Putamen (tissue), 1 donor: ENCODE results near the gene SMAD6.
"Not testable (repeated sequence)": the region's sequence is repeated elsewhere in the genome, so short reads cannot be mapped to it uniquely, and the experiment has no call there.

Experiments
- DNase-seq: peaks from one replicate; pipeline ENCODE4 v3.0.0-alpha.2; 2016; ENCODE audit warnings: low spot score

Gene SMAD6

DNA sequence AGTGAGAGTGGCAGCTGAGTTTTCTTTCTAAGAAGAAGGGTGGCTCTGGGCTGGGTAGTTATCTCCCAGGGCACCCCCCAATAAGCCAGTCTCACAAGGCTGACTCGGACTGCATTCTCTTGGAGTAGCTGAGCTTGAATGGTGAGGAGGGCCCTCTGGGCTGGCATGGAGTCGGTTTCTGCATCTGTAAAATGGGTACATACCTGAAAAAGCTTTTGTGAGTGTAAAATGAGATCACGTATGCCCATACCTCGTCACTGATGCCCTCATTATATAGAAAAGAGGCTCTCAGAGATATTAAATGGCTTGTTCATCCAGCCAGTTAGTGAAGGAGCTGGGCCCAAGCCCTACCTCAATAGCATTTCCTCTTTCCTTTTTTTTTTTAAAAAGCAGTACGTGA is 41.2 kb downstream of the SMAD6 start:
- DNase-seq: no peak

DNA sequence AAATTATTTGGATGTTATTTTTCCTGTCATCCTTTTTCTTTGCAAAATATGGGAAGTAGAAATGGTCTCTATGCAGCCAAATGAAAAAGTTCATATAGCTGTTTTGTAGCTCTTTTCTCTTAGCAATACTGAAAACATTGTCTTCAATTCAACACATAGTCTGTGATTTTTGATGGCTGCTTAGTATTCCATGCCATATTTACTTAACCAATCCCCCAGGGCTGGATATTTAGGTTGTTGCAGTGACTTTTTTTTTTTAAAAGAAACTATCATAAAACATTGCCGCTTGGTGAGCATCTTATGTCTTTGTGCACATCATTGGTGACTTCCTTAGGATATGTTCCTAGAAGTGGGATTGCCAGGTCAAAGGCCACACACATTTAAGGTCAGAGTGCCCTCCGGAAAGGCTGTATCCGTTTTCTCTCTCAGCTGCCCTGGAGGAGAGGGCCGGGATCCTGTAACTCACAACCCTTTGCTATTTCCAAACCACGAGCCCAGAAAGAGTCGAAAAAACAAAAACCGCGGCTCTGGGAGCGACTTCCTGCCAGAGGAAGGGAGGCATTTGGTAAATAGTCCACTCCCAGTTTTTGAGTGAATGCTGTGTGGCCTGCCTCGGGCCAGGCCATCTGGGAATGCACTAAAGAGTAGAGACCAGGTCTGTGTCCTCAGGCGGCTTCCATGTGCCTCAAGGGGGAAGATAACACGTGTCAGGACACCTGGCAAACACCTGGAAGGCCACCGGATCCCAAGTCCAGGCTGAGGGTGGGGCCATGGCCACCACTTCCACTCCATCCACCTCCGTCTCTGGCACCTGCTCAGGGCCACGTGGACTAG is 41.9 kb downstream of the SMAD6 start:
- DNase-seq: no peak

DNA sequence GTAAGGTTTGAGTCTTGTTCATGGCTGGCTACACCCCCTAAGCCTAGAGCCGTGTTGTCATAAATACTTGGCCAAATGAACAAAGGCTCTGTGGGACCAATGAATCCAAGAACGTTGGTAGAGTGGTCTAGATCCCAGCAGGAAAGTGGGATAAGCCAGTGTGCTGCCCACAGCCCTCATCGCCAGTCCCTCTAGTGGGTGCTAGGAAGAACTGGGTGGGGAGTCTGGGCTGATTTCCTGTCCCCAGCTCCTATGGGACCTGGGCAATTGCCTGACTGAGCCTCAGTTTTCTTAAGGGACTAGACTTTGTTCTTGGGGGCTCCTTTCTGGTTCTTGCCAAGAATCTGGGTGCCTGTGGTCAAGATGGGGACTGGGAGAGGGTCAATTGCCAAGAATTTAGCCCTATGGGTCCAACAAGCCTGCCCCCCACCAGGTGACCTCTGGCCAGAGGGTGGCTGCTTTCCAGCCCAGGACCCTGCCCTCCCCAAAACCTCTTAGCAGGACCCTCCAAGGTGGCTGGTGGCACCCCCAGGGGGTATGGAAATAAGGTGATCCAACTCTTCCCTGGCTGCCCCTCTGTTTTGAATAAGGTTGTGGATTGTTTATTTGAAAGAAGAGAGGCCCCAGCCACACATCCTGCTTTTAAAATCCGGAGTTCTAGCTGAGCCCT is 42.7 kb downstream of the SMAD6 start:
- no peak for DNase-seq

DNA sequence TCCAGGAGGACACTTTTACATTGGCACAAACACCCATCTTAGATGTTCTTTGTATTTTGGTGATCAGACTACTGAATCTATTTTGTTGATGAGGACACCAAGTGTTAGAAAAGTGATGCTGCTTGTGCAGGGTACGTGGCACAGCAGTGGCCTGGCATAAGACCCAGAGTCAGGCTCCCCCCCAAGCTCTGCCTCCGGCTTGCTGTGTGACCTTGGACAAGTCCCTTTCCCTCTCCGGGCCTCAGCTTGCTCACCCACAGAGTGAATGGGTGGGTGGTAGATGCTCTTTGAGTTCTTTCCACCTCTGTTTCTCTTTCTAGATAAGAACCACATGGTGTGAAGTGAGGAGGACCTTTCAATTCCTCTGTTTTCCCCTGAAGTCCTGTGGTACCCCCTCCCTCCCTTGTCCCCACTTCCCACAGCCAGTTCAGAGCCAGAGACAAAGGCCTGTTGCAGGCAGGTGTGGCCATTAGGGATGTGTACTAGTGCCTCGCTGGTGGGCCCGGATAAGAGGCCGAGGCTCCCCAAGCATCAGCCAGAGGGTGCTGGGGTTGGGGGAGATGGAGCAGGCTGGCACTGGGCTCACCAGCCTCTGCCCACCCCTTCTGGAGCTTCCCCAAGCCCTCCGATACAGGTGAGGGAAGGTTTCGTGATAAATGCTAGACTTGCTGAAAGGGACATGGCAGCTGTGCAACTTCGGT is 43.6 kb downstream of the SMAD6 start:
- DNase-seq: no peak

DNA sequence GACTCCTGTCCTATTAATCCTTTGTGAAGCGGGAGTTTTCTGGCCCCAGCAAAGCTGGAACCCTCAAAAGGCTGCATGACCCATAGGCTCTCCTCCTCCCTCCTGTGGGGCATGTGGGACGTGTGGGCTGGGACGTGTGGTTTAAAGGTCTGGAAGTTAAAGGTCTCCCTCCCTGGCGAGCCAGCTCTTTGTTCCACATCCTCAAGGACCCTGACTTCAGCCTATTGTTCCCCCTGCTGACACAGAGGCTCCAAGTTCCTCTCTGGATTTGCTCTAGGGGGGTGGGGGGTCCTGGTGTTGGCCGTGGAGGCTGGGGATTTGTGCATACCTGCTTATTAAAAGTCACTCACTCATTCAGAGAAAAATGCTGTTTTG is 44.2 kb downstream of the SMAD6 start:
- no peak for DNase-seq

DNA sequence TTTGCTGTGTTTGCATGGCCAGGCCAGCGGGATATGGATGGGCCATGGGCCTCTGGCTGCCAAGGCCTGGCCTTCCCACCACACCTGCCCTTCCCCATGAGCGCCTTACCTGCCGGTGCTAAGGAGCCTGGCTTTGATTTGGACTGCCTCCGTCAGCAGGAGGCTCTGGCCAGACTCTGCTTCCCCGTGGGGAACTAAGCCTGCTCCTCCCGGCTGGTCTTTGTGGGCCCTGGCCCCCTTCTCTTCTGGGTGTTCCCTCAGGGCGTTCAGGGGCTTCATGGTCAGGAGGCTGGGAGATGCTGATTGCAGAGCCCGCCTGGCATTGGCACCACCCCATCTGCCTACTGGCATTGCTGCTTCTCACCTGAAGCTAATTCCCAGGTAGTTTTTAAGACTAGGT is 45.2 kb downstream of the SMAD6 start:
- DNase-seq: no peak

DNA sequence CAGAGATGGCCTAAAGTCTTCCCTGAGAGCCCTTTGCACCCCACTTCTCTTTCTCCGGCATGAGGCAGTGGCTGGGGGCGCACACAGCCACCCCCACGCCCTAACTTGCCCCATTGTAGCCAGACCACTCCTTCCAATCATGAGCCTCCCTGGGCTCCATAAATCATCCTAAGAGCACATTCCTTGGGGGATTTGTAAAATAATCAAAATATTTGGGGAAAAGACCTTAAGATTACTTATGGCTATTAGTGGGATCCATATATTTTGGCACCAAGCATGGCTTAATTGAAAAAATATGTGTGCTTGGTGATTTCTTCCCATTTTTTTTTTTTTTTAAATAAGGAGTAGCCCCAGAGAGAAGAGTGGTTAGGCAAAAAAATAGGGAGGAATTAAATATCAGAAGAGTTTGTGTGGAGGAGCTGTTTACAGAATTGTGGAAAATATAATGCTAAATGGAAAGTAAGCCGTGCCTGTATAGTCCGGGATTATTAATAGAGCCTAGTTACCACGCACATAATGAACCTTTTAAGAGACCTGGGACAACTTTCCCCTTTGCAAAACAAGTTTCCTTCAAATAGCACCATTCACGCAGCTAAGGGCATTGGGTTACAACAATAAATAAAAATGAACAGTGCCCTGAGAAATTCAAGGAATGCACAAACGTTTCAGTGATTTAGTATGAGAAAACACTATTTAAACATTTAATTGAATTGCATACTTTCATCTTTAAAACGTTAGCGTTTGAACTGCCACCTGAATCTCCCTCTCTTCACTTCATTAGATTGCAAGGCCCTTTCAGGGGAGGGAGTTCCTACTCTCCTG is 46.1 kb downstream of the SMAD6 start:
- no peak for DNase-seq

DNA sequence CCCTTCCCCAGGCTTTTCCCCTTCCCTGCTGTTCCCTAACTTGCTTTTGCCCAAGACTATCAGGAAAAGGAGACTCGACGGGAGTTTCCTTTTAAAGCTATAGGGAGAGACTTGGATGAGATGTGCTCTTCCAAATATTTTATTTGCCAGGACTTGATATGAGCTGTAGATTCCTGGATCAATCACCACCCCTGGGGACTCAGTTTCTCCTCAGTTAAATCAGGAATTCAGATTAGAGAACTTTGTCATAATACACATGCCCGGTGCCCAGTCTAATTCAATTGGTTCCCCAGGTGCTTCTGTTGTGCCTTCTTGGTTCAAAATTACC is 46.6 kb downstream of the SMAD6 start:
- DNase-seq: no peak

DNA sequence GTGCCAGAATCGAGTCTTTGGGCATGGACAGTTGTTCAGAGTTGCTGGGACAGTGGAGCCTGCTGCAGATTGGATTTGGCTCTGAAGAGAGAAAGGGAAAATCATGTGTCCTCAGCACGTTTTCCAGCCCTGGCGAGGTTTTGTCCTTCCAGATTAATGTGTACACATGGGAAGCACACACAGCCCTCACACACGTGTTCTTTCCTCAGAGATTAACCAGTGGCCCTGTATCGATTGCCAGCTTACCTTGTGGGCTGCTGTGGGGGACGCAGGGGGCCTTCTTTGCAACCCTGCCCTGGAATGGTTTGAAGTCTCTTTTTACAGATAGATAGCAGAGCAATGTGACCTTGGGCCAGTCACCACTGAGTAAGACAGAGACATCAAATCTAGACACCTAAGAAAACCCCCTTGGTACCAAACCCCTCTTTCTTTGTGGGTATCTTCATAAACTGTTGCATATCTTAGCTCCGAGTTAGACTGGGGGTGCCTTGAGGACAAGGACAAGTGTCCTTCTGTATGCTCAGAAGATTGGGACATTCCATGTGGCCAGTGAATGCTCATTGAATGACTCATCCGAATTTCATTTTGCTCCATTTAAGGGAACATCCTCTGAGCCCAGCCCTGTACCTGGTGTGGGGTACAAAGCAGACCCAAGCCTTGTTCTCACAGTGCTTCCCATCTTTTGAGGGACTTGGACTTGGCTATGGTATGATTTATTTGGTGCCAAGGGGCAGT is 48.0 kb downstream of the SMAD6 start:
- no peak for DNase-seq

DNA sequence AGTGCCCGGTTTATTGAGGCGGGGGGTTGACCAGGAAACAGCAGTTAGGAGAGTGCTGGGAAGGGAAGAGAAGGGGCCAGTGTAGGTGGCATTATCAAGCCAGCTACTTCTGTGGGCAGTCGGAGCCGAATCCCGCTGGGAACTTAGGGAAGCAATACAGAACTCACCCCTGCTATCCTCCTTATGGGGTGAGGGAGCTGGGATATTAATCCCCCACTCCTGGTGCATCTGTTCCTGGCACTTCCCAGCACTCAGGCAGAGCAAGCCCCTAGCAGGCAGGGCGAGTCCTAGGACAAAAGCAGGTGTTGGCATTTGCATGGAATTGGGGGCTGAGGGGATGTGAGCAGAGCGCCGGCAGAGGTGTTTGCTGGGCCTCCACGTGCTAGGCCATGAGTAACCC is 48.6 kb downstream of the SMAD6 start:
- no peak for DNase-seq

DNA sequence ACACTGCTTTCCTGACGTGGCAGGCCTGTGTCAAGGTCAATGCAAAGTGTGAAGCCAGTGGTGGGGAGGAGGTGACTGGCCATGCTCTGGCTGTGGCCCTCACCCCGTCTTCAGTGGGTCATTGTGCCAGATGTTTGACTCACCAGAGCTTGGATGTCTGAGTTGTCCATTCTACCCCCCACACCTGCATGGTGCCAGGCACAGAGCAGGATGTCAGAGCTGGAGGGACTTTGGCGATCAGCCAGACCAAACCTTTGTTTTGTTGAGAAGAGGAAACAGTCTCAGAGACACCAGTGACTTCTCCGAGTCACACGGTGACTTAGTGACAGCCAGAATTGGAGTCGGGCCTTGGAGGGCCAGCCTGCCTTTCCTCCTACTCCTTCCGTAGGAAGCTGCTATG is 49.5 kb downstream of the SMAD6 start:
- DNase-seq: no peak

DNA sequence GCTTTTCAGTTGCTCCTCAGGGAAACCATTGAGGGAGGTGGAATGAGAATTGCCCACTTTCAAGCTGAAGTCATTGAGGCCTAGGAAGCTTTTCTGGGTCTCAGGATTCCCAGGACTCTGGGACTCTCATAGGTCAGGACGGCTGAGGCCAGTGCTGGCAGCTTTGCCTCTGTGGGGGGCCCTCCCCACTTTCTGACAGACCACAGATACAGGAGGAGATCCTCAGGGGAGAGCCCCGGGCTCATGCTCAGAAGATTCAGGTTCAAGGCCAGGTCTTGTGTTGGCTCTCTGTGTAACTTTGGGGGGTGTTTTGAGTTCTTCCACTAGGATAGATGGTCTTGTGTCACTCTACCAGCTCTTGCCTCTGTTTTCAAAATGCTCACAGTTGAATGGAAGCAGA is 50.0 kb downstream of the SMAD6 start:
- no peak for DNase-seq

DNA sequence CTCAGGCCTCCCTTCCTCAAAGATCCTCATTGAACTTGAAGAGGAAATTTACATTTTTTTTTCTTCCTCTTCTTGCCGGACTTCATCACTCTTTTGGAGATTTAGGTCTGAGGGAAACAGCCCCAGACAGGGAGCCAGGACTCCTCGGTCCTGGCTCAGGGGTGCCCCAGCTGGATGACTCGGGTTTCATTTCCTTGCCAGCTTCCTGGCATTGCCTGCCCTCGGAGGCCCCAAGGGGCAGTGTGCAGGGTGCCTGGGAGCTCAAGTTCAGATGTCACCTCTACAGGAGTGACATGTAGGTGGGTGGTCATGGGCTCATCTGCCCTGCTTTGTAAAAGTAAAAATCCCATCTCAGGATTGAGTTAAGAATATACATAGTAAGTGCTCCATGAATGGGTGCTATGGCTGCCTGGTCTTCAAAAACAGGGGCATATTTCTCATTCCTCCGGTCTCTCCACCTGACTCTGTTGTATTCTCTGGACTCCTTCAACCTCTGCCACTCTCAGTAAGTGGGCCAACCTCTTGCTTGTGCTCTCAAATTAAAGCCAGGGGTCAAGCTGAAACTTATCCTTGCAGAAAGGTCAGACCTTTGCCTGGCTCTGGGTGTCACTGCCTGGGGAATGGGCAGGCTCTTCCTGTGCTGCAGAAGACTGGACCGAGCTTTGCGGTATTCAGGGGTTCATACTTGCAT is 51.8 kb downstream of the SMAD6 start:
- DNase-seq: no peak

DNA sequence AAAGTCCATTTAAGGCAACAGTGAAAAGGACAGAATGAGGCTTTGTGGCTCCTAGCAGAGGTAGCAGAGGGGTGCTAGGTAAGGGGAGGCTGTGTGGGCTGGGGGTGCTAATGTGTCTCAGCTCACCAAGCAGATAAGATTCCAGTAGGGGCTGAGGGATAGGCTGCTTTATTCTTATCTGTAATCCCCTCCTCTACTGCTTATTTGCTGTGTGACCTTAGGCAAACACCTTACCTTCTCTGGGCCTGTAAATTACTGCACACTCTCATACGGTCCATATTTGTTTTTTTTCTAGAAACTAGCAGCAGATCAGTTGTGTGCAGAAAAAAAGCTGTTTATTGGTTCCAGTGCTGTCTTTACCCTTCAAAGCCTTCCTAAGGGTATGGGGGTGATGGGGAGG is 52.8 kb downstream of the SMAD6 start:
- DNase-seq: no peak

DNA sequence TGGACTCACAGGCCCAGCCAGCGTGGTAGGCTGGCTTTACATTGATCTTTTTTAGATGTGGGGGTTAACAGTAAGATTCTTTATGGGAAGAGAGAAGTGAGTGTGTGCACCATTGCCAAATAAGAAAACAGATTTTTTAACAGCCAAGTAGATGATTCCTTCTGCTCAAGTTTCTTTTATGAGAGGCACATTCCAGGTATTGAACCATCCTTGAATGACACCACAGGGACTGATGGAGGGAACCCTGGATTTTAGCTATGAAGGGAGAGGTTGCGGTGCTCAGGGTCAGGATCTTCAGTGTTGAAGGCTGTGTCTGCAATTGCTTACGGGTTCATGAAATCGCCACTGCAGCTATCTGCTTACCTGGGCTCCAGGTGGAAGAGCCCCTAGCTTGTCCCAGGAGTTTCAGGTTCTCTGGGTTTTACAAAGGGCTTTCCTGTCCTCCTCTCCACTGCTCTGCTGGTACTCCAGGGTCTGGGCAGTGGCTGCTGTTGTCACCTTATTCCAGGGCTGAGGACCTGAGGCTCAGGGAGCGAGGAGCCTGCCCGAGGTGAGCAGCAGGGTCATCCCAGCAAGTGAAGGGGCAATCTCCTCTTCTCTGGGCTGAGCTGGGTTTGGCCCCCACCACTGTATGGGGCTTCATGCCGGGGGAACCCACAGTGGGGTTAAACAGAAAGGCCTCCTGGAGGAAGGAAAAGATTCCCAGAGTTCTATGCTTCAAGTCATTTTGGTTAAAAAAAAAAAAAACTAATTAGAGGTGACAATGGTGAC is 53.4 kb downstream of the SMAD6 start:
- no peak for DNase-seq

DNA sequence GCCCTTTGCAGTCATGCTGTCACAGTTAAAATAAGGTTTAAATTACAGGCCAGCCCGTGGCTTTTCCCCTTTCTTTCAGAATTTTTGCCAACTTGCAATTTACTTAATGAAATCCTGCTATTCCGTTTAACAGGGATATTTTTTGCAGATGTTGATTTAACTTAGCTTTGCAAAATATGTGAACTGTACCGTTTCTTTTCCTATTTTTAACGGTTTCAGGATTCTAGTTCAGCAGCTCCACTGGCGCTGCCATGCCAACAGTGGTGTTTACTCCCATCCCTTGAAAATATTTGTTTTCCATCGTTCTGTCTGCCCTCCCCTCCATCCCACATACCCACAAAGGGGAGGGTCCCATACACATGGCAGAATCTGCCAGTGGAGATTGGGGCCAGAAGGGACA is 54.3 kb downstream of the SMAD6 start:
- no peak for DNase-seq

DNA sequence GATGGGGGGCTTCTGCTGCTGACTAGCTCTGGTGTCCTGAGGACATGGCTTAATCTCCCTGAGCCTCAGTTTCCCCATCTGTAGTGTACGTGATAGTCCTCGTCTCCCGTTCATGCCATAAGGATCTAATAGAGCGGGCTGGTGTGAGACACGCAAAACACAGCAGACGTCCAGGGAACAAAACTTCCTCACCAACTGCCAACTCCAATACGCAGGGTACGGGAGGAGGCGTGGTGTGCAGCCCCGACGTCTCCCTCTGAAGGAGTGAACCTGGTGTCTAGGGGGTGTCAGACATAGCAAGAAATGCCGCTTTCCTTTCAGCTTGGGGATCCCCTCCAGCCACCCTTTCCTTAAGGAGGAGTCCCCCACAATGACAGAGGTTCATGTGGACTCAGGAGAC is 55.0 kb downstream of the SMAD6 start:
- DNase-seq: no peak

DNA sequence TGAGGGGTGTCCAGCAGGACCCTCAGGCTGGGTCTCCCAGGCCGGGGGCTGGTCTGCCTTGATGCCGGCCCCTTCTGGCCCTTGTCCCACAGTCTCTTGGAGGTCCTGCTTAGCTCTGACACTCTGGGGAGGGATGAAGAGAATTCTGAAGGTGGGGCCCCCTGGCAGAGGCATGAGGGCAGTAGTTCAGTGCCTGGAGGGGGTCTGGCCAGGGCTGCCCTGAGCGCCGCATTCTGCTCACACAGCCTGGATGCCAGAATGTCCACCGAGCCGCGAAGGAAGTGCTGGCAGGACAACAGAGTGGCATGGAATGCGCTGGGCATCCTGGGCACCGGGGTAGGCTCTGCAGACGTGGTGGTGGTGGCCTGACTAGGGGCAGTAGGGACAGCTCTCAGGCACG is 55.5 kb downstream of the SMAD6 start:
- DNase-seq: no peak

DNA sequence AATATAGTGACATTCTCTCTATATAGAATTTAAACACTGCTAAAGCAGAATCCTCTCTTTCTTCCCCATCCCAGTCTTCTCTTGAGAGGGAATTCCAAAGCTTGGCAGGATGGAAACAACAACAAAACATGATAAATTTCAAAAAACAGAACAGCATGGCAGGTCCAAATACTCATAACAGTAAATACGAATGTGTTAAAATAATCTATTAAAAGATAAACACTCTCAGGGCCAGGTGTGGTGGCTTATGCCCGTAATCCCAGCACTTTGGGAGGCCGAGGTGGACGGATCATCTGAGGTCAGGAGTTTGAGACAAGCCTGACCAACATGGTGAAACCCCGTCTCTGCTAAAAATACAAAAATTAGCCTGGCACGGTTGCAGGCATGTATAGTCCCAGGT is 56.2 kb downstream of the SMAD6 start:
- not testable (repeated sequence) for DNase-seq

DNA sequence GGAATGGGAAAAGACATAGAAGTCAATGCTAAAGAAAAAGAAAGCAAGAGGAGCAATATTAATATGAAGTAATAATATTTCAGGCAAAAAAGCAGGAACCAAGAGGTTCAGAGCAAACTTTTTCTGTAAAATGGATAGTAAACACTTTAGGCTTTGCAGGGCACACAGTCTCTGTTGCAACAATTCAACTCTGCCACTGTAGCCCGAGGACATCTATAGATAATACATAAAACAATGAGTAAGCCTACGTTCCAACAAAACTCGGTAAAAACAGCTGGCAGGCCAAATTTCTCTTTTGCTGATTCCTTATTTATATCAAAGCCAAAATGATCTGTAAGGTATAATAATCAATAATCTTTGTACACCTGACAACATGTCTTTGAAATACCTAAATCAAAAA is 56.8 kb downstream of the SMAD6 start:
- DNase-seq: no peak
